ENCODE results near the gene PRR35. TPM values are rescaled to one million over a fixed set of nuclear protein-coding genes. Genes with fewer than 3 reads are reported as not detected.

The PRR35 gene
- total RNA-seq, 1 experiment from 2014 or later = not detected

- CTCF ChIA-PET = no interaction called here
- no peak for ATAC-seq
- H3K4me1 ChIP-seq (ENCODE audit: insufficient read depth, low read length) = peaks cover 28% of the 10 kb centered on the region
Measured at GRCh38 chr16:592518-593306, 32.5 kb downstream of the PRR35 start.

GRCh38 chr16:593406-593805, 33.2 kb downstream of the PRR35 start:
- no peaks in the 10 kb centered on the region for H3F3A ChIP-seq (ENCODE audit: low read length, unreplicated experiment)
- POLR2A ChIA-PET (ENCODE audit: unreplicated experiment) = interaction anchor here (1.0 kb wide), 1 partner anchor 51 kb away, joined by 5 read pairs; no protein-coding TSS in a partner anchor
- peak overlapping the region; percentile 51 for H3K4me2 ChIP-seq (ENCODE audit: low read length)
- no peak overlapping the region for H3K9ac ChIP-seq (ENCODE audit: low read length)
- peaks cover 67% of the 10 kb centered on the region for H3K79me2 ChIP-seq (ENCODE audit: low read length)
- no TSS peak for BruUV-seq (replicated peaks)
- H3K4me3 ChIP-seq (ENCODE audit: low read length) = no peak overlapping the region
- H2AFZ ChIP-seq (ENCODE audit: low read length) = no peak overlapping the region
- no peaks in the 10 kb centered on the region for H3K9me3 ChIP-seq (ENCODE audit: low read length)
- DNase-seq (peak; percentile 77), ATAC-seq (no peak)
- H3K36me3 ChIP-seq (ENCODE audit: low read depth, low read length) = no peaks in the 10 kb centered on the region
- no peak for TF ChIP-seq CTCF (conservative IDR thresholded peaks at IDR 0.05; ENCODE audit: low read depth, low read length)
- H3K27me3 ChIP-seq (ENCODE audit: low read length) = no peaks in the 10 kb centered on the region
- H3K9me2 ChIP-seq (replicated peaks; ENCODE audit: low read length) = no peaks in the 10 kb centered on the region
- H4K20me1 ChIP-seq (ENCODE audit: low read length) = peaks cover 12% of the 10 kb centered on the region; the same call in 1 of the 2 replicates
- peaks cover 28% of the 10 kb centered on the region for H3K4me1 ChIP-seq (ENCODE audit: insufficient read depth, low read length)
- CTCF ChIA-PET = no interaction called here
- intact Hi-C loops (cut with micrococcal nuclease) = no loop called here
- peak overlapping the region; percentile 28 for H3K27ac ChIP-seq (ENCODE audit: low read length)

More at GRCh38 chr16:592518-593306, 32.5 kb downstream of the PRR35 start:
- peaks cover 73% of the 10 kb centered on the region for H3K79me2 ChIP-seq (ENCODE audit: low read length)
- POLR2A ChIA-PET (ENCODE audit: unreplicated experiment) = interaction anchor here (1.0 kb wide), 1 partner anchor 52 kb away, joined by 5 read pairs; no protein-coding TSS in a partner anchor
- H3K9me2 ChIP-seq (replicated peaks; ENCODE audit: low read length) = no peaks in the 10 kb centered on the region
- DNase-seq = no peak
- H3K9me3 ChIP-seq (ENCODE audit: low read length) = no peaks in the 10 kb centered on the region
- H2AFZ ChIP-seq (ENCODE audit: low read length) = no peak overlapping the region
- no peaks in the 10 kb centered on the region for H3K27me3 ChIP-seq (ENCODE audit: low read length)
- H3F3A ChIP-seq (ENCODE audit: low read length, unreplicated experiment) = no peaks in the 10 kb centered on the region
- H3K9ac ChIP-seq (ENCODE audit: low read length) = no peak overlapping the region
- H4K20me1 ChIP-seq (ENCODE audit: low read length) = peaks cover 12% of the 10 kb centered on the region; the same call in 1 of the 2 replicates
- H3K27ac ChIP-seq (ENCODE audit: low read length) = peak overlapping the region; percentile 28
- no TSS peak for BruUV-seq (replicated peaks)
- H3K4me2 ChIP-seq (ENCODE audit: low read length) = peak overlapping the region; percentile 51
- no peak for TF ChIP-seq EZH2phosphoT487 (IDR thresholded peaks at IDR 0.05; ENCODE audit: borderline replicate concordance, low read length)
- no peak for TF ChIP-seq CTCF (conservative IDR thresholded peaks at IDR 0.05; ENCODE audit: low read depth, low read length)
- no peak for TF ChIP-seq EZH2 (IDR thresholded peaks at IDR 0.05; ENCODE audit: low read length, unreplicated experiment)
- H3K4me3 ChIP-seq (ENCODE audit: low read length) = no peak overlapping the region
- H3K36me3 ChIP-seq (ENCODE audit: low read depth, low read length) = no peaks in the 10 kb centered on the region
- intact Hi-C loops (cut with micrococcal nuclease) = no loop called here

- BruUV-seq (replicated peaks) = no TSS peak
- Histone ChIP-seq H3K4me2 (ENCODE audit: low read length) (0 out of 2 replicates have a peak overlapping the region, but pooled peaks have one; percentile 51), H3K4me3 (ENCODE audit: low read length) (no peak overlapping the region), H3K4me1 (ENCODE audit: insufficient read depth, low read length) (peaks cover 28% of the 10 kb centered on the region), H3K9ac (ENCODE audit: low read length) (no peak overlapping the region), H3K36me3 (ENCODE audit: low read depth, low read length) (no peaks in the 10 kb centered on the region), H2AFZ (ENCODE audit: low read length) (no peak overlapping the region), H3K9me2 (replicated peaks; ENCODE audit: low read length) (no peaks in the 10 kb centered on the region), H3K27ac (ENCODE audit: low read length) (no peak overlapping the region), H3K79me2 (ENCODE audit: low read length) (peaks cover 63% of the 10 kb centered on the region), H3F3A (ENCODE audit: low read length, unreplicated experiment) (no peaks in the 10 kb centered on the region), H3K27me3 (ENCODE audit: low read length) (no peaks in the 10 kb centered on the region), H3K9me3 (ENCODE audit: low read length) (no peaks in the 10 kb centered on the region), H4K20me1 (ENCODE audit: low read length) (peaks cover 12% of the 10 kb centered on the region; the same call in 1 of the 2 replicates)
- TF ChIP-seq CTCF (conservative IDR thresholded peaks at IDR 0.05; ENCODE audit: low read depth, low read length) = no peak
- intact Hi-C loops (cut with micrococcal nuclease) = no loop called here
- DNase-seq (no peak), ATAC-seq (no peak)
- ChIA-PET CTCF (no interaction called here), POLR2A (ENCODE audit: unreplicated experiment) (interaction anchor here (1.0 kb wide), 1 partner anchor 51 kb away, joined by 5 read pairs; no protein-coding TSS in a partner anchor)
Measured at GRCh38 chr16:593807-594206, 33.6 kb downstream of the PRR35 start.
